Endothelial cell (in vitro differentiated cells): ENCODE data around the gene SLN. TPM values are rescaled to one million over a fixed set of nuclear protein-coding genes. Genes with fewer than 3 reads are reported as not detected.

Experiments used
- DNase-seq: peaks from one replicate; pipeline ENCODE4 v3.0.0; 2021; ENCODE audit warnings: low spot score
- H3K27ac Mint-ChIP-seq: one replicate; pipeline ENCODE4 v1.8.0; 2021; ENCODE audit warnings: mixed read lengths, inconsistent platforms; ENCODE audit not compliant: unreplicated experiment
- H3K27me3 Mint-ChIP-seq: one replicate; pipeline ENCODE4 v1.8.0; 2021; ENCODE audit warnings: mild to moderate bottlenecking, moderate library complexity, mixed read lengths, inconsistent platforms; ENCODE audit not compliant: unreplicated experiment
- H3K36me3 Mint-ChIP-seq: one replicate; pipeline ENCODE4 v1.8.0; 2021; ENCODE audit warnings: mild to moderate bottlenecking, low read depth, mixed read lengths, inconsistent platforms; ENCODE audit not compliant: unreplicated experiment
- H3K4me1 Mint-ChIP-seq: one replicate; pipeline ENCODE4 v1.8.0; 2021; ENCODE audit warnings: mild to moderate bottlenecking, mixed read lengths, inconsistent platforms; ENCODE audit not compliant: unreplicated experiment
- H3K4me3 Mint-ChIP-seq: one replicate; pipeline ENCODE4 v1.8.0; 2021; ENCODE audit warnings: mild to moderate bottlenecking, mixed read lengths, inconsistent platforms; ENCODE audit not compliant: unreplicated experiment
- H3K9me3 Mint-ChIP-seq: one replicate; pipeline ENCODE4 v1.8.0; 2021; ENCODE audit warnings: mixed read lengths, inconsistent platforms; ENCODE audit not compliant: unreplicated experiment
- total RNA-seq: library from RNA; stranded (reverse); fragmentation: NEBNext Ultra II Directional; extraction: Animal tissue kit (Norgen Biotek cat#: 25700); gene quantifications from one replicate; pipeline ENCODE4 v1.2.1, GENCODE V29; 2021; ENCODE audit not compliant: unreplicated experiment
- TF ChIP-seq, protein P1 (sequence below): fragments of 200-600 bp; sonication (generic); IDR thresholded peaks from one replicate; pipeline ENCODE4 v1.5.0; 2021; ENCODE audit warnings: antibody characterized with exemption; ENCODE audit not compliant: unreplicated experiment

The SLN gene
- total RNA-seq, 1 donor from 2014 or later, result not detected

DNA sequence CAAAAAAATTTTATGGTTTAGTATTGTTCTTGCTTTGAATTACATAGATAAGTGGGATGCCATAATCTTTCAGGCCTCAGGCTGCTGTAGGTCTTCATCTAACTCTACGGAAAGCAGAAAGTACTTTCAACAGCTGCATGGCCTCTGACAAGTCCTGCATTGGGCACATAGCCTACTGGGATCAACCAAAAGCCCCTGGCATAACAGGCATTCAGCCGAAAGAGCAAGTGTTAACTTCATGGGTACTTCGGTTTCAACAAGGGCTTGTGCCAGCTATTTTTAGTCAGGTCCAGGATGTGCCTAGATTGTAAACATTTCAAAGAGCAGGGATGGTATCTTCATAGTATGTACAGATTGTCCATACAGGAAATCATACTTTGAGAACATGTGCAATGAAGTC lies 3.1 kb downstream of the SLN start:
- TF ChIP-seq, protein P1, sequence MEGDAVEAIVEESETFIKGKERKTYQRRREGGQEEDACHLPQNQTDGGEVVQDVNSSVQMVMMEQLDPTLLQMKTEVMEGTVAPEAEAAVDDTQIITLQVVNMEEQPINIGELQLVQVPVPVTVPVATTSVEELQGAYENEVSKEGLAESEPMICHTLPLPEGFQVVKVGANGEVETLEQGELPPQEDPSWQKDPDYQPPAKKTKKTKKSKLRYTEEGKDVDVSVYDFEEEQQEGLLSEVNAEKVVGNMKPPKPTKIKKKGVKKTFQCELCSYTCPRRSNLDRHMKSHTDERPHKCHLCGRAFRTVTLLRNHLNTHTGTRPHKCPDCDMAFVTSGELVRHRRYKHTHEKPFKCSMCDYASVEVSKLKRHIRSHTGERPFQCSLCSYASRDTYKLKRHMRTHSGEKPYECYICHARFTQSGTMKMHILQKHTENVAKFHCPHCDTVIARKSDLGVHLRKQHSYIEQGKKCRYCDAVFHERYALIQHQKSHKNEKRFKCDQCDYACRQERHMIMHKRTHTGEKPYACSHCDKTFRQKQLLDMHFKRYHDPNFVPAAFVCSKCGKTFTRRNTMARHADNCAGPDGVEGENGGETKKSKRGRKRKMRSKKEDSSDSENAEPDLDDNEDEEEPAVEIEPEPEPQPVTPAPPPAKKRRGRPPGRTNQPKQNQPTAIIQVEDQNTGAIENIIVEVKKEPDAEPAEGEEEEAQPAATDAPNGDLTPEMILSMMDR, result no peak
- Mint-ChIP-seq H3K36me3 (no peaks in the 10 kb centered on the region), H3K9me3 (no peaks in the 10 kb centered on the region), H3K4me1 (peaks cover 3% of the 10 kb centered on the region), H3K4me3 (no peak overlapping the region), H3K27me3 (peaks cover 1% of the 10 kb centered on the region), H3K27ac (no peak overlapping the region)
- DNase-seq, result no peak

DNA sequence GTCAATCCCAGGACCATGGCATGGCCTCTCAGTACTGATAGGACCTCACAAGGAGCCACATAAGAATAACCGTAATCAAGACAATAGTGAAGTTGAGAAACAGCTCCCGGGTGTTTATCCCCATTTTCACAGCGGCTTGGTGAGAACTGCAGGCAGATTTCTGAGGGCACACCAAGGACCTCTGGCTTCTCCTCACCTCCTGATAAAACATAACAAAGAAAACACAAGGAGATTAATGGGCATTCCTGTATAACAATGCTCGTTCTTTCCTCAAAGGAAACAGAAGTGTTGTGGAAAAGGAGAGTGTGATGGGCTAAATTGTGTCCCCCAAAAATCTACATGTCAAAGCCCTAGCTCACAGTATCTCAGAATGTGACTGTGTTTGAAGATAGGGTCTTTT lies 4.0 kb downstream of the SLN start:
- Mint-ChIP-seq H3K36me3 (no peaks in the 10 kb centered on the region), H3K4me3 (no peak overlapping the region), H3K4me1 (peaks cover 3% of the 10 kb centered on the region), H3K27ac (no peak overlapping the region), H3K9me3 (no peaks in the 10 kb centered on the region), H3K27me3 (peaks cover 1% of the 10 kb centered on the region)
- TF ChIP-seq, protein P1, result no peak
- DNase-seq, result no peak

DNA sequence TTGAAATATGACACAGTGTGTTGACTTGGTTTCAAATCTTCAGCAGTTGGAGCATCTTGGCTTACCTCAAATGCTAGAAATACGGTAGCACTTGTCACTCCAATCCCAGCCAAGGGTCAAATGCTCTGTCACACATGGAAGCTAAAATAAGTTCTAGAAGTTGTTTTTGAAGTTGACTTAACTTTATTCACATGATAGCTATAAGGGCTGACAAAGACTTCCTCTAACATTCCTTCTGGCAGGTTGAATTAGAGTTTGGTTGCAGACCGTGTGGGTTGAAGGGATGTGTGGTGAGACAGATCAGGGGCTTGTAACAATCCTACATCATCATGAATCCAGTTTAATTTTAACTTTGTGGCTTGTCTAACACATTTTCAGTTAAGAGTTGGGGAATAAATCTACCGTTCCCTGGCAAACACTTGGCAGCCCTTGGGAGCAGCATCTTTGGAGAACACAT lies 4.6 kb downstream of the SLN start:
- Mint-ChIP-seq H3K4me1 (peaks cover 3% of the 10 kb centered on the region), H3K36me3 (no peaks in the 10 kb centered on the region), H3K4me3 (no peak overlapping the region), H3K27me3 (peaks cover 1% of the 10 kb centered on the region), H3K27ac (no peak overlapping the region), H3K9me3 (no peaks in the 10 kb centered on the region)
- no peak for DNase-seq
- TF ChIP-seq, protein P1, result no peak

DNA sequence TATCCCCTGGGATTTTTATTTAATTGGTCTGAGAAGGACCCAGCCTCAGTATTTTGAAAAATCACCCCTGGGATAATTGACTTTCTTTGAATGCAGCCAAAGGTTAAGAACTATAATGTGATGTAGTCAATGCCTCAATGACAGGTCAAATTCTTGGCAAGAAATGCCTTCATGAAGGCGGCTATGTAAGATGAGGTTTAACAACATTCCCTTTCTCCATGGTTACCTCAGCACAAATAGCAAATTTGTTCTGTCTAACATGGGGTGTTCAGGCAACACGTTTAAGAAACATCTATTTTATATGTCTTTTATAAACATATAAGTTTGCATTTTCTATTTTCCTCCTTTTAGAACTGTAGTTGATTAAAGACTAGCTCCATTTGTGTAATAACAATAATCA lies 5.3 kb downstream of the SLN start:
- Mint-ChIP-seq H3K9me3 (no peaks in the 10 kb centered on the region), H3K27me3 (peaks cover 1% of the 10 kb centered on the region), H3K4me1 (peaks cover 3% of the 10 kb centered on the region), H3K36me3 (no peaks in the 10 kb centered on the region), H3K27ac (no peak overlapping the region), H3K4me3 (no peak overlapping the region)
- TF ChIP-seq, protein P1, result no peak
- DNase-seq, result no peak

DNA sequence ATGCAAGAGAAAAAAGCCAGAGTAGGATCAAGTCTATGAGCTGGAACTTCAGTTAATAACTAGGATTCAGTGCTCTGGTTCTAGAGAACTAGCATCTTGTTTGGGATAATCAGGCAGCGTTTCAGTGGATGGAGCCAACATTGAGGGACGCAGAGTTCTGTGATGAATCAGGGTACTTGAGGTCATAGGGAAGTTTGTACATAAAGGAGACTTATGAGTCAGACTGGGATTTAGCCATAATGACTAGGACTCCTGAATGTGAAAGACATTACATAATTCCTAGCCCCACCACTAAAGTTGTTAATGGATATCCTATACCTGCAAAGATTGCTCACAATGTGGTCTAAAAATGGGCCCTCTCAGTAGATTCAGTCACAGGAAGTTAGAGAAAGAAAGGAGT lies 6.8 kb downstream of the SLN start:
- no peak for DNase-seq
- Mint-ChIP-seq H3K36me3 (no peaks in the 10 kb centered on the region), H3K4me3 (no peak overlapping the region), H3K27me3 (peaks cover 1% of the 10 kb centered on the region), H3K9me3 (no peaks in the 10 kb centered on the region), H3K27ac (no peak overlapping the region), H3K4me1 (peaks cover 3% of the 10 kb centered on the region)
- TF ChIP-seq, protein P1, result no peak
